NCI-H510A (cell line): ENCODE results near the gene WNK4.

Source experiments
- DNase-seq: peaks from one replicate; lab custom pipeline; 2025; lab: John Stamatoyannopoulos, UW

The WNK4 gene

GRCh38 chr17:42841975-42842685 lies 61.7 kb downstream of the WNK4 start:
- DNase-seq = no peak

DNA sequence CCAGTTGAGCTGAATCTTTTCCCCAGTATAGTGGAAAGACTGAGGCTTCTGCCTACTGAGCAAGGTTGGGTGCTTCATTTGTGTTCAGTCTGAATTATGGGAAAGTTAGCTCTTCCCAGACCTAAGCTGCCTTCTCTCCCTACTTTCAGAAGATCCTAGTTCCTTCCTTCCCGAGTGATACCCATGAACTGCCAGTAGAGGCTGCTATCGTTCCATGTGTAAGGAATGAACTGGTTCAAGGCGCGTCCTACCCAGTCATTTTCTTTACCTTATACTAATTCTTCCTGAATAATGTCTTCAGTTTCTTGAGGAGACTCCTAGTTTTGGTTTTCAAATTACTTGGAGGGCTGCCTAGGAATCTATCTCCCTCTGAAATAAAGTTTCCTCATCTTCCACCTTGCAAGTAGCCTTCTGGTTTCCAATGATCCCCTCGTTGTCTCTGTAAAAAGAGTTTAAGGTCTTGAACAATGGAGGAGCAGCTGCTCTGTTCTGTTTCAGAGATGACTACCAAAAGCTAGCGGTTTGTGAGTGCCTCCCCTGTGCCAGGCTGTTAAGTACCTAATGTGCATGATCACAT lies 63.0 kb downstream of the WNK4 start:
- DNase-seq = peak; percentile 4

- DNase-seq = no peak
These were observed 63.9 kb downstream of the WNK4 start, which contains the start of gene AOC2 for GRCh38 chr17:42844271-42844670. TSS of gene AOC2 (plus strand) at chr17:42844580. CDS start at chr17:42844627, 47 bp downstream.

GRCh38 chr17:42844761-42845555 lies 64.5 kb downstream of the WNK4 start:
- no peak for DNase-seq

- DNase-seq = no peak
These were observed 65.1 kb downstream of the WNK4 start for GRCh38 chr17:42845556-42845917.

DNA sequence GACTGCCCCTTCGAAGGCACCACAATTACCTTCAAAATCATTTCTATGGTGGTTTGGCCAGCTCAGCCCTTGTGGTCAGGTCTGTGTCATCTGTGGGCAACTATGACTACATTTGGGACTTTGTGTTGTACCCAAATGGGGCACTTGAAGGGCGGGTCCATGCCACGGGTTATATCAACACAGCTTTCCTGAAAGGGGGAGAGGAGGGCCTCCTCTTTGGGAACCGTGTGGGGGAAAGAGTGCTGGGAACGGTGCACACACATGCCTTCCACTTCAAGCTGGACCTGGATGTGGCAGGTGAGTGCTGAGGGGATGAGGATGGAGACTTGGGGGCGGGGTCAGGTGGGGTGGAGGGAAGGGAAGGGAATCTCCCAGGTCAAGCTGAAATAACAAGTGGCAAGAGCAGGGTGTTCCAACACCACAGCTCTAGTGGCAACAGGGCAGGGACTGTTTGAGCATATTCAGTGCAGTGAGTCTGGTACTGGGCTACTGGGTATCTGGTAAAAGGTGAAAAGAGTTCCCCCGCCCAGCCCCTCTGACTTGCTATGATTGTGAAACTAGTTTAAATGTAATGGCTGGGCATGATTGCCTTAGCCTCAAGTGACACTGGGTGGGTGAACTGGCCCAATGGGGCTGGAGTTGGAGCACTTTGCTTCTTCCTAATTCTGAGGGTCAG lies 65.6 kb downstream of the WNK4 start:
- no peak for DNase-seq
